PC-3 (cell line): ENCODE data around the gene FOXO4. TPM values are rescaled to one million over a fixed set of nuclear protein-coding genes. Genes with fewer than 3 reads are reported as not detected.

Experiments
- ATAC-seq: fragments of 200-7000 bp; cut with Tn5 transposase; 2 replicates; pipeline ENCODE4 v1.9.1; 2020; ENCODE audit warnings: mild to moderate bottlenecking, moderate library complexity
- BruUV-seq: library from RNA; stranded (reverse); fragments of 400-500 nt; replicated peaks from 2 replicates; lab custom pipeline; 2021; lab: Mats Ljungman, UMichigan
- CTCF ChIA-PET: fragments of 300-600 bp; sonication (Branson Sonifier 250); formaldehyde crosslinking; loops from one replicate; lab custom pipeline; 2022; ENCODE audit warnings: antibody characterized with exemption; lab: Charles Lee
- POLR2A ChIA-PET: fragments of 300-600 bp; sonication (Branson Sonifier 250); formaldehyde crosslinking; loops from one replicate; lab custom pipeline; 2022; ENCODE audit warnings: antibody characterized with exemption; ENCODE audit not compliant: unreplicated experiment; lab: Charles Lee
- DNase-seq: peaks from one replicate; pipeline ENCODE4 v3.0.0-alpha.2; 2015
- H2AFZ ChIP-seq: fragments of 300-600 bp; sonication (generic); 2 replicates; pipeline ENCODE4 v1.6.0; 2016; ENCODE audit warnings: antibody characterized with exemption, low read length
- H3F3A ChIP-seq: fragments of 300-600 bp; sonication (generic); one replicate; pipeline ENCODE4 v1.6.0; 2017; ENCODE audit warnings: antibody characterized with exemption, low read length, control low read depth, mild to moderate bottlenecking; ENCODE audit not compliant: unreplicated experiment
- H3K27ac ChIP-seq: fragments of 300-600 bp; sonication (generic); 2 replicates; pipeline ENCODE4 v1.5.1; 2016; ENCODE audit warnings: mild to moderate bottlenecking, low read length
- H3K27me3 ChIP-seq: fragments of 300-600 bp; sonication (generic); 2 replicates; pipeline ENCODE4 v1.6.1; 2016; ENCODE audit warnings: low read length, mixed read lengths
- H3K36me3 ChIP-seq: fragments of 300-600 bp; sonication (generic); 2 replicates; pipeline ENCODE4 v1.6.1; 2016; ENCODE audit warnings: low read depth, mixed run types, low read length, mixed read lengths
- H3K4me1 ChIP-seq: fragments of 300-600 bp; sonication (generic); 2 replicates; pipeline ENCODE4 v1.5.1; 2016; ENCODE audit warnings: low read length; ENCODE audit not compliant: insufficient read depth
- H3K4me2 ChIP-seq: fragments of 300-600 bp; sonication (generic); 2 replicates; pipeline ENCODE4 v1.6.0; 2016; ENCODE audit warnings: low read length
- H3K4me3 ChIP-seq: fragments of 300-600 bp; sonication (generic); 2 replicates; pipeline ENCODE4 v1.5.1; 2016; ENCODE audit warnings: mild to moderate bottlenecking, low read length, mixed read lengths
- H3K79me2 ChIP-seq: fragments of 300-600 bp; sonication (generic); 2 replicates; pipeline ENCODE4 v1.6.1; 2017; ENCODE audit warnings: low read length, mixed read lengths
- H3K9ac ChIP-seq: fragments of 300-600 bp; sonication (generic); 2 replicates; pipeline ENCODE4 v1.6.0; 2016; ENCODE audit warnings: mild to moderate bottlenecking, low read length
- H3K9me2 ChIP-seq: fragments of 300-600 bp; sonication (generic); replicated peaks from 2 replicates; pipeline ENCODE4 v1.6.1; 2016; ENCODE audit warnings: mixed run types, low read length, mixed read lengths
- H3K9me3 ChIP-seq: fragments of 300-600 bp; sonication (generic); 2 replicates; pipeline ENCODE4 v1.6.1; 2016; ENCODE audit warnings: low read length, mixed read lengths
- H4K20me1 ChIP-seq: fragments of 300-600 bp; sonication (generic); 2 replicates; pipeline ENCODE4 v1.6.1; 2016; ENCODE audit warnings: low read length, mixed read lengths
- EZH2 ChIP-seq: fragments of 300-600 bp; sonication (generic); IDR thresholded peaks from one replicate; pipeline ENCODE4 v1.6.1; 2017; ENCODE audit warnings: antibody characterized with exemption, mild to moderate bottlenecking, low read length; ENCODE audit not compliant: unreplicated experiment
- EZH2phosphoT487 ChIP-seq: fragments of 300-600 bp; sonication (generic); IDR thresholded peaks from 2 replicates; pipeline ENCODE4 v1.6.1; 2018; ENCODE audit warnings: mild to moderate bottlenecking, antibody characterized with exemption, low read length, borderline replicate concordance
- intact Hi-C: fragments of 100-400 bp; cut with micrococcal nuclease; formaldehyde crosslinking; loops from 2 replicates; pipeline ENCODE4 v1.9.0; 2023
- total RNA-seq: library from RNA; depleted of rRNA; stranded (reverse); fragments of >200 nt; gene quantifications from 2 replicates; pipeline ENCODE4 v1.2.3, GENCODE V29; 2014
- TF ChIP-seq, protein P1 (sequence below): fragments of 300-600 bp; sonication (generic); conservative IDR thresholded peaks from 2 replicates; pipeline ENCODE4 v1.5.1; 2017; ENCODE audit warnings: antibody characterized with exemption, low read depth, mild to moderate bottlenecking, low read length

Gene FOXO4
- total RNA-seq, 1 experiment from 2014 or later = 5.1 TPM

DNA sequence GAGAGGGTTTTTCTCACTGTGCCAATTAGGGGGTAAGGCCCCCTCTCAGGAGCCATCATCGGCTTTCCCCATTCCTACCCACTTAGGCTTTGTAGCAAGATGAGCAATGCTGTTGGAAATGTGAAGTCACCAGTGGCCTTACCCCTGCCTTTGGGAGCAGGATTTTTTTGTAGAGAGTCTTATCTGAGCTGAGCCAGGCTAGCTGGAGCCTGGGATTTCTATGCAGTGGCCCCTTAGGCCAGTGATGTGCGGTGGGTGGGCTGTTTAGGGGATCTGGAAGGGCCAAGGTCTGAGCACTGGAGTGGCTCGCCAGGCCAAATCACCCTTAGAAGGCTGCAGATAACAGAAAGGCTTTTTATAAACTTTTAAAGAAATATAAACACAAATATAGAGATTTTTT lies 6.6 kb downstream of the FOXO4 start:
- no peak overlapping the region for H3K4me3 ChIP-seq
- TF ChIP-seq, protein P1, sequence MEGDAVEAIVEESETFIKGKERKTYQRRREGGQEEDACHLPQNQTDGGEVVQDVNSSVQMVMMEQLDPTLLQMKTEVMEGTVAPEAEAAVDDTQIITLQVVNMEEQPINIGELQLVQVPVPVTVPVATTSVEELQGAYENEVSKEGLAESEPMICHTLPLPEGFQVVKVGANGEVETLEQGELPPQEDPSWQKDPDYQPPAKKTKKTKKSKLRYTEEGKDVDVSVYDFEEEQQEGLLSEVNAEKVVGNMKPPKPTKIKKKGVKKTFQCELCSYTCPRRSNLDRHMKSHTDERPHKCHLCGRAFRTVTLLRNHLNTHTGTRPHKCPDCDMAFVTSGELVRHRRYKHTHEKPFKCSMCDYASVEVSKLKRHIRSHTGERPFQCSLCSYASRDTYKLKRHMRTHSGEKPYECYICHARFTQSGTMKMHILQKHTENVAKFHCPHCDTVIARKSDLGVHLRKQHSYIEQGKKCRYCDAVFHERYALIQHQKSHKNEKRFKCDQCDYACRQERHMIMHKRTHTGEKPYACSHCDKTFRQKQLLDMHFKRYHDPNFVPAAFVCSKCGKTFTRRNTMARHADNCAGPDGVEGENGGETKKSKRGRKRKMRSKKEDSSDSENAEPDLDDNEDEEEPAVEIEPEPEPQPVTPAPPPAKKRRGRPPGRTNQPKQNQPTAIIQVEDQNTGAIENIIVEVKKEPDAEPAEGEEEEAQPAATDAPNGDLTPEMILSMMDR = no peak
- TF ChIP-seq EZH2phosphoT487 (no peak), EZH2 (no peak)
- no peak overlapping the region for H3K27ac ChIP-seq
- no peaks in the 10 kb centered on the region for H3K79me2 ChIP-seq
- H3K36me3 ChIP-seq = no peaks in the 10 kb centered on the region
- H3K9ac ChIP-seq = no peak overlapping the region
- no peaks in the 10 kb centered on the region for H3K9me3 ChIP-seq
- no peak overlapping the region for H3K4me2 ChIP-seq
- intact Hi-C loops = no loop called here
- no TSS peak for BruUV-seq
- DNase-seq (no peak), ATAC-seq (no peak)
- H3K9me2 ChIP-seq = no peaks in the 10 kb centered on the region
- H3F3A ChIP-seq = no peaks in the 10 kb centered on the region
- ChIA-PET CTCF (no interaction called here), POLR2A (no interaction called here)
- no peaks in the 10 kb centered on the region for H3K4me1 ChIP-seq
- H2AFZ ChIP-seq = no peak overlapping the region
- no peaks in the 10 kb centered on the region for H3K27me3 ChIP-seq
- H4K20me1 ChIP-seq = no peaks in the 10 kb centered on the region

DNA sequence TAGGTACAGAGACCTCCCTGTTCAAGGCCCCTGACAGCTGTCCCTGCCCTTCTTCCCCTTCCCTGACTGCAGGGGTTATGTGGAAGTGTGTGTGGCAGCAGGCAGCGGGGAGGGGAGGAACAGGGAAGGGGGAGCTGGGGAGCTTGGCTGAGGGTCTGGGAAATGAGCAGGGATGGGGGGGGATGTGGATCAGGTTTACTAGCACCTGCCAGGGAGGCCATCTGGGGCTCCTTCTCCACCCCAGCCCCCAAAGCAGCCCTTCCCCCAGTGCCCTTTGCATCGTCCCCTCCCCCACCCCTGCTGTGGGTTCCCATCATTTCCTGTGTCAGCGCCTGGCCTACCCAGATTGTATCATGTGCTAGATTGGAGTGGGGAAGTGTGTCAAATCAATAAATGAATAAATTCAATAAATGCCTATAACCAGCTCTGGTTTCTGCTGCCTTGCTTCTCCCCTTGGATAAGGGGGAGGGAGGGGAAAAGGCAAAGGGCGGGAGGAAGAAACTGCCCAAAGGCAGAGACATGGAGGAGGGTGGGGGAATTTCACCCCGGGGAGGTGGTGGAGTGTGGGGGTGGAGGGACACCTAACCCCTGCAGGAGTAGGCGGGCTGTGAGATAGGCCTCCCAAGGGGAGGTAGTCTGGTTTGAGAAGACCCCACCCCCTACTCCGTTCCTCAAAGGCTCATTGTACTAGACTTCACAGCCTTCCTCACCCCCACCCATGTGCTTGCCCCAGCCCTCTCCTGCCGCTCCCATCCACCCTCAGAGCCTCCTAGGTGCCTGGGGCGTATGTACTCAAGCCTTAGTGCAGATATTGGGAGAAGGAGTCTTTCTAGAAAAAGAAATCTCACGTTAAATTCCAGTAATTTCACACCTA lies 7.7 kb downstream of the FOXO4 start:
- no peak overlapping the region for H3K27ac ChIP-seq
- CTCF ChIA-PET = no interaction called here

More for the DNA sequence above, 7.7 kb downstream of the FOXO4 start:
- Histone ChIP-seq H4K20me1 (no peaks in the 10 kb centered on the region), H3K27me3 (no peaks in the 10 kb centered on the region), H3K4me2 (no peak overlapping the region), H3F3A (no peaks in the 10 kb centered on the region), H3K36me3 (no peaks in the 10 kb centered on the region), H3K79me2 (no peaks in the 10 kb centered on the region), H3K9me3 (no peaks in the 10 kb centered on the region), H3K9ac (no peak overlapping the region), H2AFZ (no peak overlapping the region), H3K4me1 (no peaks in the 10 kb centered on the region), H3K4me3 (no peak overlapping the region), H3K9me2 (no peaks in the 10 kb centered on the region)
- POLR2A ChIA-PET = no interaction called here
- TF ChIP-seq EZH2 (no peak), EZH2phosphoT487 (no peak)
- TF ChIP-seq, protein P1 = no peak
- DNase-seq = no peak
- no TSS peak for BruUV-seq
- no peak for ATAC-seq
- intact Hi-C loops = no loop called here
